ENCODE measurements around the gene AP4S1. TPM values are rescaled to one million over a fixed set of nuclear protein-coding genes. Genes with fewer than 3 reads are reported as not detected.

The AP4S1 gene
- total RNA-seq, 6 donors from 2014 or later = 5.3 to 11.1 (median 6.7) TPM

DNA sequence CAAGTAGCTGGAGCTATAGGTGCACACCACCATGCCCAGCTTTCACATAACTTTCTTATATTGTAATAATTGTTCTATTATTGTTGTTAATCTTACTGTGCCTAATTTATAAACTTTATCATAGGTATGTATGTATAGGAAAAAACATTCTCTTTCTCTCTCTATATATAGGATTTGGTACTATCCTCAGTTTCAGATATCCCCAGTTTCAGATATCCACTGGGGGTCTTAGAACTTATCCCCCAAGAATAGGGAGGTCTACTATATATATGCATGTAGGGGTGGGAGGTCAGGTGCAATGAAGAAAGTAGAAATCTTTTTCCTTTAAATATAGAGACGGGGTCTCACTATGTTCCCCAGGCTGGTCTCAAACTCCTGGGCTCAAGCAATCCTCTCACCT, 71.6 kb downstream of the AP4S1 start:
- Histone ChIP-seq H3K27ac (no peak overlapping the region), H3K27me3 (no peaks in the 10 kb centered on the region), H3K4me3 (no peak overlapping the region), H3K9me3 (no peaks in the 10 kb centered on the region), H3K36me3 (peaks cover 26 to 56% (median 36%) of the 10 kb centered on the region in 4 donors), H3K4me1 (peaks cover 0 to under 1% (median 0%) of the 10 kb centered on the region in 4 donors)
- DNase-seq = no peak
- ATAC-seq (ENCODE audit: low FRiP score in 2 of 2) = no peak
- TF ChIP-seq, protein P1, sequence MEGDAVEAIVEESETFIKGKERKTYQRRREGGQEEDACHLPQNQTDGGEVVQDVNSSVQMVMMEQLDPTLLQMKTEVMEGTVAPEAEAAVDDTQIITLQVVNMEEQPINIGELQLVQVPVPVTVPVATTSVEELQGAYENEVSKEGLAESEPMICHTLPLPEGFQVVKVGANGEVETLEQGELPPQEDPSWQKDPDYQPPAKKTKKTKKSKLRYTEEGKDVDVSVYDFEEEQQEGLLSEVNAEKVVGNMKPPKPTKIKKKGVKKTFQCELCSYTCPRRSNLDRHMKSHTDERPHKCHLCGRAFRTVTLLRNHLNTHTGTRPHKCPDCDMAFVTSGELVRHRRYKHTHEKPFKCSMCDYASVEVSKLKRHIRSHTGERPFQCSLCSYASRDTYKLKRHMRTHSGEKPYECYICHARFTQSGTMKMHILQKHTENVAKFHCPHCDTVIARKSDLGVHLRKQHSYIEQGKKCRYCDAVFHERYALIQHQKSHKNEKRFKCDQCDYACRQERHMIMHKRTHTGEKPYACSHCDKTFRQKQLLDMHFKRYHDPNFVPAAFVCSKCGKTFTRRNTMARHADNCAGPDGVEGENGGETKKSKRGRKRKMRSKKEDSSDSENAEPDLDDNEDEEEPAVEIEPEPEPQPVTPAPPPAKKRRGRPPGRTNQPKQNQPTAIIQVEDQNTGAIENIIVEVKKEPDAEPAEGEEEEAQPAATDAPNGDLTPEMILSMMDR (IDR thresholded peaks at IDR 0.05) = no peak
- TF ChIP-seq POLR2AphosphoS5 (IDR thresholded peaks at IDR 0.05) (no peak), EP300 (IDR thresholded peaks at IDR 0.05) (no peak), POLR2A (IDR thresholded peaks at IDR 0.05) (no peak)
- 92 to 94% methylated on average over 1 of the region's 1 CpG for WGBS, 2 donors

DNA sequence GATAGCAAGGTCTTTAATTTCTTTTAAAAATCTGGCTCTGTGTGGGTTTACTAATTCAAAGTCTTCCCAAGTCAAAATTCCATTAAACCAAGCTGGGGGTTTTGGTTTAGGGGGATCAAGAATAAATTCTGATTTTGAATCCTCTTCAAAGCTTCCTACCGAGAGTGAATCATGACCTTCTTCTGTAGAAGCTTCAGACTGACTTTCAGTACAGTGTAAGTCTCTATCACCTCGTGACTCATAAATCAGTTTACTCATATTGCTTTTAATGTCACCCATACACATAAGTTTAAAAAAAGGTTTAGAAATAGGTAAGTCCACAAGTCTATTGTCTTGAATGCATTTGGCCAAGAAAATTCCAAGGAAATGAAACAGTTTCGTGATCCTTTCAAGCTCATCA, 81.3 kb downstream of the AP4S1 start:
- Histone ChIP-seq H3K36me3 (peaks cover 61 to 98% (median 94%) of the 10 kb centered on the region in 4 donors), H3K4me1 (no peaks in the 10 kb centered on the region), H3K27me3 (no peaks in the 10 kb centered on the region), H3K9me3 (no peaks in the 10 kb centered on the region), H3K27ac (no peak overlapping the region), H3K4me3 (no peak overlapping the region)
- WGBS, 2 donors = 91 to 96% methylated on average over 3 of the region's 3 CpGs
- no peak for ATAC-seq (ENCODE audit: low FRiP score in 2 of 2)
- TF ChIP-seq POLR2A (IDR thresholded peaks at IDR 0.05) = no peak
- TF ChIP-seq POLR2AphosphoS5 (IDR thresholded peaks at IDR 0.05) = no peak
- TF ChIP-seq EP300 (IDR thresholded peaks at IDR 0.05) = no peak
- TF ChIP-seq, protein P1 (IDR thresholded peaks at IDR 0.05) = no peak
- no peak for DNase-seq

DNA sequence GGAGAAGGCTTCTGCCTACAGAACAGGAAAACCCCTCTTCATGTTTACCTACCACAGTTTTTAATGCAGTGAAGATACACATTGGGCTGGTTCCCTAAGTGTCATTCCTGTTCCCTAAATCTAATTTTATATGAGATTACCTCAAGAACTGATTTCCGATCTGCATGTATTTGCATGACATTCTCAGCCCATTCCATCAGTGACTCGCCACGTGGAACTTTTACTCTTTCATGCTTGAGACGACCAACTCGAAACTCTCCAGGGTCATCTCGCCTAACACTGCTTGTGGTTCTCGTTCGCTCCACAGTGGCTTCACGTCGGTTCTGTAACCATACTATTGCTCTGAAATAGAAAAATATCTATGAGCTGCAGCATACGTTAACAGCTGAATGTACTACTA, 83.8 kb downstream of the AP4S1 start:
- no peak overlapping the region for H3K27ac ChIP-seq
- no peak overlapping the region for H3K4me3 ChIP-seq
- ATAC-seq (ENCODE audit: low FRiP score in 2 of 2) = no peak
- 96 to 97% methylated on average over 11 of the region's 11 CpGs for WGBS, 2 donors
- no peaks in the 10 kb centered on the region for H3K27me3 ChIP-seq
- peaks cover 63 to 98% (median 95%) of the 10 kb centered on the region in 4 donors for H3K36me3 ChIP-seq
- H3K9me3 ChIP-seq = no peaks in the 10 kb centered on the region
- TF ChIP-seq, protein P1 (IDR thresholded peaks at IDR 0.05) = no peak
- TF ChIP-seq POLR2AphosphoS5 (IDR thresholded peaks at IDR 0.05) (no peak), EP300 (IDR thresholded peaks at IDR 0.05) (no peak), POLR2A (IDR thresholded peaks at IDR 0.05) (no peak)
- H3K4me1 ChIP-seq = no peaks in the 10 kb centered on the region
- DNase-seq = no peak

DNA sequence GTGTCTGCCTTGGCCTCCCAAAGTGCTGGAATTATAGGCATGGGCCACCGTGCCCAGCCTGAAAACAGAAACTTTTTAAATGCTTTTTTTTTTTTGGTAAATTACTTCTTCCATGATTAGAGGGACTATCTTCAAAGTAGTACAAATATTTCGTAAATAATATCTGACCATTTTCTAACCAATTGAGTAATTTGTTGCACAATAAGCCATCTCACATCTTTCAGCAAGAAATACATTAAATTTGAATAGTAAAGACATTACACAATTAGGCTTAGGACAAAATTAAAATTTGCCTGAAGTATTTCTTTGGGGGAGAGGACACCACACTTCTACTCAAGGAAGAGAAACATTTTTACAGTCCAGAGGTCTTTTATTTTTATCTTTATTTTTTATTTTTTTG, 85.4 kb downstream of the AP4S1 start:
- ATAC-seq (ENCODE audit: low FRiP score in 2 of 2) (no peak), DNase-seq (no peak)
- Histone ChIP-seq H3K4me1 (no peaks in the 10 kb centered on the region), H3K36me3 (peaks cover 58 to 98% (median 95%) of the 10 kb centered on the region in 4 donors), H3K4me3 (no peak overlapping the region), H3K9me3 (no peaks in the 10 kb centered on the region), H3K27ac (no peak overlapping the region), H3K27me3 (no peaks in the 10 kb centered on the region)
- TF ChIP-seq, protein P1 (IDR thresholded peaks at IDR 0.05) = no peak
- 69 to 86% methylated on average over 2 of the region's 2 CpGs for WGBS, 2 donors

DNA sequence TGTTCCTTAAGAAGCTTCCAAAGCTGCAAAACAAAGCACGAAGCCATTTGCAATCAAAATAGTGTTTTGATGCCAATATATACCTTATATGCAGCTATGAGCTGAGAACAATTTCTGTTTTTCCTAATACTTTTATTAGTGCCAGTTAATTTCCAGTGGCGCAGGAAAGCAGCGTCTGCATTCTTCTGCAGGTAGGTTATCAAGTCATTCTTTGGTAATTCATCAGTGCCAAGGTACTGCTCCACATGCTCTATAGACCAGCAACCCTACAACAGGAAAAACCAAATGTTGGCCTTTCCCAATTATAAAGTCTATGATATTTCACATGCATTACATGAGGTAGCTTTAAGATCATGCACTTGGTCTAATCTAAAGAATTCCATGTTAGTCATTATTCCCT, 88.3 kb downstream of the AP4S1 start:
- 78 to 96% methylated on average over 3 of the region's 3 CpGs for WGBS, 2 donors
- Histone ChIP-seq H3K9me3 (no peaks in the 10 kb centered on the region), H3K27me3 (no peaks in the 10 kb centered on the region), H3K4me1 (no peaks in the 10 kb centered on the region), H3K4me3 (no peak overlapping the region), H3K36me3 (peaks cover 57 to 98% (median 90%) of the 10 kb centered on the region in 4 donors), H3K27ac (no peak overlapping the region)
- no peak for TF ChIP-seq POLR2AphosphoS5 (IDR thresholded peaks at IDR 0.05)
- TF ChIP-seq, protein P1 (IDR thresholded peaks at IDR 0.05) = no peak
- ATAC-seq (ENCODE audit: low FRiP score in 2 of 2) (no peak), DNase-seq (no peak)
